OCI-LY3 (cell line): ENCODE measurements around the gene AK9.
"Not testable (repeated sequence)": the region's sequence is repeated elsewhere in the genome, so short reads cannot be mapped to it uniquely, and the experiment has no call there.

Source experiments
- H2AFZ ChIP-seq: fragments of 200-600, 300-600 bp; shearing (Covaris generic); 2 replicates; pipeline ENCODE4 v1.6.0; 2014; ENCODE audit warnings: antibody characterized with exemption, low read depth, low read length
- H3K27ac ChIP-seq: fragments of 200-600, 300-600 bp; sonication (generic); 2 replicates; pipeline ENCODE4 v1.5.1; 2014; ENCODE audit warnings: mild to moderate bottlenecking, low read length, moderate library complexity, mixed read lengths
- H3K27me3 ChIP-seq: fragments of 200-600, 300-600 bp; sonication (generic); 2 replicates; pipeline ENCODE4 v1.6.1; 2014; ENCODE audit warnings: low read depth, low read length, mixed read lengths
- H3K36me3 ChIP-seq: fragments of 200-600, 300-600 bp; sonication (generic); replicated peaks from 2 replicates; pipeline ENCODE3; 2014; ENCODE audit warnings: low read depth, low read length, mixed read lengths
- H3K4me1 ChIP-seq: fragments of 300-600, 200-600 bp; sonication (generic); 2 replicates; pipeline ENCODE4 v1.6.1; 2014; ENCODE audit warnings: low read length, mixed read lengths
- H3K4me2 ChIP-seq: fragments of 200-600, 300-600 bp; sonication (generic); 2 replicates; pipeline ENCODE4 v1.6.1; 2014; ENCODE audit warnings: low read length, mixed read lengths
- H3K4me3 ChIP-seq: fragments of 300-600, 200-600 bp; sonication (generic); 2 replicates; pipeline ENCODE4 v1.5.1; 2014; ENCODE audit warnings: antibody characterized with exemption, mild to moderate bottlenecking, low read length, moderate library complexity
- H3K79me2 ChIP-seq: fragments of 300-600, 200-600 bp; shearing (Covaris generic); 2 replicates; pipeline ENCODE4 v1.6.1; 2014; ENCODE audit warnings: mild to moderate bottlenecking, low read length, mixed read lengths
- H3K9ac ChIP-seq: fragments of 300-600, 200-600 bp; shearing (Covaris generic); 2 replicates; pipeline ENCODE4 v1.6.0; 2014; ENCODE audit warnings: mild to moderate bottlenecking, low read length, moderate library complexity
- H3K9me3 ChIP-seq: fragments of 200-600, 300-600 bp; shearing (Covaris generic); 2 replicates; pipeline ENCODE4 v1.6.1; 2014; ENCODE audit warnings: low read length, mixed read lengths; ENCODE audit not compliant: insufficient read depth
- H4K20me1 ChIP-seq: fragments of 200-600, 300-600 bp; sonication (generic); 2 replicates; pipeline ENCODE4 v1.6.1; 2016; ENCODE audit warnings: low read length, mixed read lengths; ENCODE audit not compliant: insufficient read depth
- CTCF ChIP-seq: fragments of 200-600, 300-600 bp; sonication (generic); IDR thresholded peaks from 2 replicates; pipeline ENCODE4 v1.5.1; 2014; ENCODE audit warnings: antibody characterized with exemption, low read length, low read depth
- EZH2phosphoT487 ChIP-seq: fragments of 200-600 bp; shearing (Covaris generic); IDR thresholded peaks from 2 replicates; pipeline ENCODE4 v1.6.1; 2018; ENCODE audit warnings: antibody characterized with exemption, mixed run types, low read depth

The AK9 gene

GRCh38 chr6:109606359-109606758 is 84.6 kb downstream of the AK9 start:
- no peak overlapping the region for H3K27ac ChIP-seq
- H3K4me1 ChIP-seq: no peaks in the 10 kb centered on the region
- no peak overlapping the region for H2AFZ ChIP-seq
- H3K79me2 ChIP-seq: no peaks in the 10 kb centered on the region
- H3K9me3 ChIP-seq: no peaks in the 10 kb centered on the region
- no peak overlapping the region for H3K4me2 ChIP-seq
- no peak overlapping the region for H3K9ac ChIP-seq
- no peaks in the 10 kb centered on the region for H3K36me3 ChIP-seq
- no peaks in the 10 kb centered on the region for H4K20me1 ChIP-seq
- no peak overlapping the region for H3K4me3 ChIP-seq
- no peaks in the 10 kb centered on the region for H3K27me3 ChIP-seq
- TF ChIP-seq EZH2phosphoT487: no peak
- TF ChIP-seq CTCF: no peak

- no peaks in the 10 kb centered on the region for H3K4me1 ChIP-seq
- no peaks in the 10 kb centered on the region for H3K27me3 ChIP-seq
- no peak overlapping the region for H3K9ac ChIP-seq
- H2AFZ ChIP-seq: no peak overlapping the region
- H4K20me1 ChIP-seq: no peaks in the 10 kb centered on the region
- no peak overlapping the region for H3K27ac ChIP-seq
- H3K4me2 ChIP-seq: no peak overlapping the region
- TF ChIP-seq CTCF: peak; percentile 35
- no peak for TF ChIP-seq EZH2phosphoT487
- H3K79me2 ChIP-seq: no peaks in the 10 kb centered on the region
- no peaks in the 10 kb centered on the region for H3K36me3 ChIP-seq
- no peak overlapping the region for H3K4me3 ChIP-seq
- H3K9me3 ChIP-seq: no peaks in the 10 kb centered on the region
Measured at GRCh38 chr6:109595998-109596397, 95.0 kb downstream of the AK9 start.

DNA sequence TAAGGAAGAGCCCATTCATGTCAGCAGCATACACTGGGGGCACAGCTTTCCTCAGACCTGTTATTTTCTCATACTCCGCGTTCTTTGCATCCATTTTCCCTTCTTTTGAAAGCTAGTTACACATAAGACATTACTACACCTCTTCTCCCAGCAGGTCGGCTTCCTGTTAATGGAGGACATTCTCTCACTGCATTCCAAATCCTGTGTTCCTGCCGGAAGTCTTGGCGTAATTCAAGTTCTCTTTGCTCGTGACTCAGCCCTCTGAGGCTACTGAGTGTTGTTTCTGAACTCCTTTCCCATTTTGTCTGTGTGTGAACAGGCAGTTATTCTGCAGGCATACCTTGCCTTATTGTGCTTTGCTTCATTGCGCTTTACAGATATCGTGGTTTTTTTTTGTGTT is 110.5 kb downstream of the AK9 start:
- no peak overlapping the region for H3K9ac ChIP-seq
- no peak overlapping the region for H3K4me2 ChIP-seq
- H3K9me3 ChIP-seq: no peaks in the 10 kb centered on the region
- no peak overlapping the region for H3K27ac ChIP-seq
- TF ChIP-seq CTCF (no peak), EZH2phosphoT487 (no peak)
- no peak overlapping the region for H3K4me3 ChIP-seq
- no peak overlapping the region for H2AFZ ChIP-seq
- H3K79me2 ChIP-seq: no peaks in the 10 kb centered on the region
- peaks cover 9% of the 10 kb centered on the region; the same call in 1 of the 2 replicates for H3K4me1 ChIP-seq
- H4K20me1 ChIP-seq: no peaks in the 10 kb centered on the region
- no peaks in the 10 kb centered on the region for H3K36me3 ChIP-seq
- H3K27me3 ChIP-seq: no peaks in the 10 kb centered on the region

- Histone ChIP-seq H3K4me1 (peaks cover 9% of the 10 kb centered on the region; the same call in 1 of the 2 replicates), H3K9ac (no peak overlapping the region), H3K79me2 (no peaks in the 10 kb centered on the region), H4K20me1 (no peaks in the 10 kb centered on the region), H2AFZ (no peak overlapping the region), H3K4me2 (peak overlapping the region; percentile 16; the same call in 1 of the 2 replicates), H3K36me3 (no peaks in the 10 kb centered on the region), H3K27ac (no peak overlapping the region), H3K9me3 (no peaks in the 10 kb centered on the region), H3K4me3 (no peak overlapping the region), H3K27me3 (no peaks in the 10 kb centered on the region)
- TF ChIP-seq EZH2phosphoT487: no peak
- TF ChIP-seq CTCF: no peak
Measured at GRCh38 chr6:109579361-109579760, 111.6 kb downstream of the AK9 start.

DNA sequence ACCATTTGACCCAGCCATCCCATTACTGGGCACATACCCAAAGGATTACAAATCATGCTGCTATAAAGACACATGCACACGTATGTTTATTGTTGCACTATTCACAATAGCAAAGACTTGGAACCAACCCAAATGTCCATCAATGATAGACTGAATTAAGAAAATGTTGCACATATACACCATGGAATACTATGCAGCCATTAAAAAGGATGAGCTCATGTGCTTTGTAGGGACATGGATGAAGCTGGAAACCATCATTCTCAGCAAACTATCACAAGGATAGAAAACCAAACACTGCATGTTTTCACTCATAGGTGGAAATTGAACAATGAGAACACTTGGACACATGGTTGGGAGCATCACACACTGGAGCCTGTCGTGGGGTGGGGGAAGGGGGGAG is 121.1 kb downstream of the AK9 start:
- not testable (repeated sequence) for H3K79me2 ChIP-seq, H2AFZ ChIP-seq, H3K4me1 ChIP-seq, H3K36me3 ChIP-seq, H3K27me3 ChIP-seq, H3K9me3 ChIP-seq, H3K4me2 ChIP-seq, H3K9ac ChIP-seq, H3K27ac ChIP-seq, H3K4me3 ChIP-seq, H4K20me1 ChIP-seq
